Pancreas (tissue), 10 donors: ENCODE results near the gene RBBP6. TPM values are rescaled to one million over a fixed set of nuclear protein-coding genes. Genes with fewer than 3 reads are reported as not detected.

Experiments
- ATAC-seq, 4 donors: fragments of 200-7000 bp; cut with Tn5 transposase; one replicate each; pipeline versions ENCODE4 v1.8.0 to v1.9.1; 2020; ENCODE audit warnings: mild to moderate bottlenecking in 4 of 4, moderate library complexity in 4 of 4
- DNase-seq, 6 donors: peaks; one replicate each; pipeline ENCODE4 v3.0.0-alpha.2; 2020
- FAIRE-seq: peaks from 2 replicates; lab custom pipeline; 2012; peaks lifted over from hg19 to GRCh38; lab: Jason Lieb, UNC
- H3K27ac ChIP-seq, 4 donors: fragments of 200-600 bp; sonication (generic); 1 replicate in 3 of 4; 2 replicates in 1 of 4; pipeline versions ENCODE4 v1.5.0 to v1.8.0; 2020
- H3K27me3 ChIP-seq, 4 donors: fragments of 200-600 bp; one replicate each; pipeline ENCODE4 v1.8.0; 2021
- H3K36me3 ChIP-seq, 3 donors: fragments of 200-600 bp; sonication (generic) in 1 of 3; one replicate each; pipeline versions ENCODE4 v1.5.0 to v1.8.0; 2020 to 2021
- H3K4me1 ChIP-seq, 3 donors: fragments of 200-600 bp; one replicate each; pipeline ENCODE4 v1.8.0; 2021
- H3K4me3 ChIP-seq, 4 donors: fragments of 200-600 bp; sonication (generic) in 2 of 4; one replicate each; pipeline versions ENCODE4 v1.5.0 to v1.8.0; 2020 to 2021
- H3K9me3 ChIP-seq, 4 donors: fragments of 200-600 bp; one replicate each; pipeline ENCODE4 v1.8.0; 2021
- CTCF ChIP-seq, 4 donors: fragments of 200-600 bp; sonication (generic) in 3 of 4; IDR thresholded peaks; one replicate each; pipeline versions ENCODE4 v1.5.0 to v1.8.0; 2021; ENCODE audit warnings: antibody characterized with exemption in 4 of 4
- WGBS, 2 donors: extraction: QIAGEN DNeasy Blood & Tissue Kit; methylation state at CpG; one replicate each; pipeline ENCODE4 v1.1.7; 2013; 5-methylcytosine and 5-hydroxymethylcytosine counted together
- intact Hi-C, 3 donors: fragments of 100-400 bp; cut with DNase I; formaldehyde crosslinking; loops; one replicate each; pipeline versions ENCODE4 v1.11.1 to v1.14.2; 2022
- polyA plus RNA-seq, 2 donors: library from polyadenylated mRNA; stranded (reverse); fragments of 200-250 nt; gene quantifications; one replicate each; pipeline ENCODE4 v1.2.3, GENCODE V29; 2013
- total RNA-seq, 6 donors: library from RNA; stranded (reverse); fragmentation: NEBNext Ultra II Directional in 4 of 6; extraction: Animal tissue kit (Norgen Biotek cat#: 25700) in 4 of 6; gene quantifications; one replicate each; pipeline versions ENCODE4 v1.2.1 to v1.2.4, GENCODE V29; 2021 to 2023
- donor health status: healthy with polysubstance abuse.
- donor health status: DM: no; HTN: no; CAD: no; lungs with moderate emphysema.
- donor health status: DM: no; HTN: no; CAD: no.
- donor health status: control.
- donor health status: control.
- donor health status: Bipolar disorder and iron deficiency.
- donor health status: DM: yes; HTN: yes; CAD: no.
- donor health status: DM: no; HTN: no; CAD: no.
- donor health status: DM: no; HTN: no; CAD: no.
- donor health status: DM: yes; HTN: yes; CAD: no.

RBBP6 gene
- total and polyA plus RNA-seq, 8 donors: 13.8 to 31.3 (median 19.8) TPM

- intact Hi-C loops: no loop called here
- FAIRE-seq (no peak), DNase-seq (no peak), ATAC-seq (no peak)
- TF ChIP-seq CTCF (IDR thresholded peaks at IDR 0.05): no peak
- no peak overlapping the region for H3K4me3 ChIP-seq
- no peak overlapping the region for H3K27ac ChIP-seq
- H3K36me3 ChIP-seq: no peaks in the 10 kb centered on the region
- WGBS, 2 donors: 69 to 81% methylated on average over 16 of the region's 16 CpGs
- peaks cover 0 to 9% (median 0%) of the 10 kb centered on the region in 3 donors for H3K4me1 ChIP-seq
- H3K9me3 ChIP-seq: no peaks in the 10 kb centered on the region
- no peaks in the 10 kb centered on the region for H3K27me3 ChIP-seq
Observed at GRCh38 chr16:24537474-24538337, 1.7 kb upstream of the RBBP6 start.

DNA sequence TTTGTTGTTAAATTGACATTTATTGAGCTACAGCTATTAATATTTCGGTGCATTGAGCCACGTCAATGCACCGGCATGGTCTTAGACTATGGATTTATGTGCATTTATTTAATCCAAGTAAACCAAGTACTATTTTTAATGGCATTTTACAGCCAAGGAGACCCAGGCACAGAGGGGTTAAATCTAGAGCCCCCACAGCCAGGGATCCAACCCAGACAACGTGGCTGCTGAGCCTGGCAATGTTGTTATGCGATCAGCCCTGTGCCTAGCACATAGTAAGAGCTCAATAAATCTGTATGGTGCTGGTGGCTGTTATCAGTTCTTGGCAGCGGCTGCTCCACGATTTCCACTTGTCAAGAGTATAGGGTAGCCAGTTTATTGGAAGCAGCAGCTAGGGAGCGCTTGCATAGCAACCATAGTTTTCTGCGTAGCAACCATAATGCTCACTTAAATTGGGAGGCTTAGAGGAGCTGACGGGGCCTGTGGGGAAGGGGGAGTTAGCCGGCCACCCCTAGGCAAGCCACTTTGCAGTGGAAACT is 541 bp upstream of the RBBP6 start:
- no peak for TF ChIP-seq CTCF (IDR thresholded peaks at IDR 0.05)
- Histone ChIP-seq H3K9me3 (no peaks in the 10 kb centered on the region), H3K27ac (peak overlapping the region; percentile 100), H3K36me3 (no peaks in the 10 kb centered on the region), H3K27me3 (no peaks in the 10 kb centered on the region), H3K4me3 (peak overlapping the region; percentile 19 to 92 (median 58)), H3K4me1 (peaks cover 0 to 20% (median 8%) of the 10 kb centered on the region in 3 donors)
- DNase-seq (peak in 1 of 6 donors; percentile 66), FAIRE-seq (no peak), ATAC-seq (peak; percentile 57 to 72 (median 65))
- intact Hi-C loops: no loop called here
- 11 to 14% methylated on average over 11 of the region's 11 CpGs for WGBS, 2 donors

DNA sequence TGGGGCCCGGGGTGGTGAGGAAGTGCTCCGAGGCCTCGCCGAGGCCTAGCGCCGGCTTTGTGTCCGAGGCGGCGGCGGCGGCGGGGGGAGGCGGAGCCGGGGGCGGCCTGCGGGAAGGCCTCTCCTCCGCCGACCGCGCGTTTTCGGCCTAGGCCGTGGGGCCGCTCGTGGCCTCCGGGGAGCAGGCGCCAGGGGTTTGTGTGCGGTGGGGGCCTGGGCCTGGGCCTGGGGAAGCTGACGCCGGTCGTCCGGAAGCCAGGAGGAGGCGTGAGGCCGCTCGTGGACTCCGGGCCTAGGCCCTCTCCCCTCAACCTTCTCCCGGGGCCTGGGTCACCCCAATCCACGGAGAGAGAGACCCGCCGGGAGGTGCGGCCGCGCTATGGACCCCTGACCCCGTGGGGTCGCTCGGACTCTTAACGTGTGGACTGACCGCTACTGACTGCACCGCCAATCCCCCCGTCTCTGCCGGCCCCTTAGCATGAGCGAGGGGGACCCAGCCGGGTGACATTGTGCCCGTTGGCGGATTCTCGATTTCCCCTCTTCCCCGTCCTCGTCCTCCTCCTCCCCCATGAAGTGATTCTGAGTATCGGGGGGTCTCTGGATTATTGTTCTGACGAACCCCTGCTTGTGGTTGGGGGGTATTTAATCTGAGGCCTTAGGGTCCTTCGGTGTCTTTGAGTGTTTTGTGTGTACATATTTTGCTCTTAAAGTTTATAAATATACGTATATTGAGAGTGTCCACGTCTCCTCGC is 660 bp downstream of the RBBP6 start:
- no peak for TF ChIP-seq CTCF (IDR thresholded peaks at IDR 0.05)
- H3K27ac ChIP-seq: peak overlapping the region; percentile 100
- intact Hi-C loops: no loop called here
- H3K27me3 ChIP-seq: no peaks in the 10 kb centered on the region
- WGBS, 2 donors: 0 to 1% methylated on average over 62 to 64 of the region's 64 CpGs
- peak; percentile 61 to 87 (median 72) for DNase-seq
- H3K9me3 ChIP-seq: no peaks in the 10 kb centered on the region
- H3K36me3 ChIP-seq: no peaks in the 10 kb centered on the region
- FAIRE-seq: no peak
- peak; percentile 59 to 75 (median 68) for ATAC-seq
- H3K4me3 ChIP-seq: peak overlapping the region; percentile 58 to 92 (median 86)
- peaks cover 5 to 32% (median 17%) of the 10 kb centered on the region in 3 donors for H3K4me1 ChIP-seq

- WGBS, 2 donors: 0 to 1% methylated on average over 12 of the region's 12 CpGs
- peaks cover 5 to 32% (median 17%) of the 10 kb centered on the region in 3 donors for H3K4me1 ChIP-seq
- DNase-seq (peak in 1 of 6 donors; percentile 21), ATAC-seq (peak in 2 of 4 donors; percentile 4 to 10), FAIRE-seq (no peak)
- H3K36me3 ChIP-seq: no peaks in the 10 kb centered on the region
- H3K9me3 ChIP-seq: no peaks in the 10 kb centered on the region
- H3K27me3 ChIP-seq: no peaks in the 10 kb centered on the region
- intact Hi-C loops: no loop called here
- H3K4me3 ChIP-seq: peak overlapping the region; percentile 58 to 92 (median 86)
- no peak for TF ChIP-seq CTCF (IDR thresholded peaks at IDR 0.05)
- H3K27ac ChIP-seq: peak overlapping the region; percentile 100
Observed at GRCh38 chr16:24540602-24541210, 1.3 kb downstream of the RBBP6 start.
